ENCODE measurements around the gene RHOXF2B. TPM values are rescaled to one million over a fixed set of nuclear protein-coding genes. Genes with fewer than 3 reads are reported as not detected.
"Not testable (repeated sequence)": the region's sequence is repeated elsewhere in the genome, so short reads cannot be mapped to it uniquely, and the experiment has no call there.

RHOXF2B gene
- not detected for total RNA-seq

DNA sequence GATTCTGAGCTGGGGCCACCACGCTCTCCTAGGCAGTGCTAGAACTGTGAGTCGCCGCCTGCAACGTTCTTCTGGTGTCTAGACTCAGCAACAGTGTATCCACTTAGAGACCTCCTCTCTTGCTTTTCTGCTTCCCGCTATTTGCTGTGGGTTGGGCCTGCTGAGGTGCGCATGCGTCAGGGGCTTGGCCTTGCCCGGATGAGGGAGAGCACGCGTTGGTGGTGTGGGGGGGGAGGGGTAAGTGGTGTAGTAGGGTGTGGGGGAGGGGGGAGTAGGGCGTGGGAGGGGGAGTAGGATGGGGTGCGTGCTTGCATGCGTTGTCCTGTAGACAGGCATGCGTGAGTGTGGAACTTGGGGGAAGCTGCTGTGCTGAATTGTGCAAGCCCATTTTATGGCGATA, at the start of gene RHOXF2B:
RHOXF2B (minus strand) TSS at position 101 of the 400 bp plus-strand sequence. CDS start 138 bp downstream, outside the sequence.
- not testable (repeated sequence) for DNase-seq (ENCODE audit: low spot score); ATAC-seq (ENCODE audit: insufficient number of reproducible peaks, low FRiP score, low read depth); H3K4me1 ChIP-seq (ENCODE audit: control insufficient read depth in 1 of 2, low read depth in 2 of 2); H3K9me3 ChIP-seq; H3K27me3 ChIP-seq (replicated peaks; ENCODE audit: insufficient read depth); H3K4me3 ChIP-seq; H3K27ac ChIP-seq; H3K36me3 ChIP-seq

DNA sequence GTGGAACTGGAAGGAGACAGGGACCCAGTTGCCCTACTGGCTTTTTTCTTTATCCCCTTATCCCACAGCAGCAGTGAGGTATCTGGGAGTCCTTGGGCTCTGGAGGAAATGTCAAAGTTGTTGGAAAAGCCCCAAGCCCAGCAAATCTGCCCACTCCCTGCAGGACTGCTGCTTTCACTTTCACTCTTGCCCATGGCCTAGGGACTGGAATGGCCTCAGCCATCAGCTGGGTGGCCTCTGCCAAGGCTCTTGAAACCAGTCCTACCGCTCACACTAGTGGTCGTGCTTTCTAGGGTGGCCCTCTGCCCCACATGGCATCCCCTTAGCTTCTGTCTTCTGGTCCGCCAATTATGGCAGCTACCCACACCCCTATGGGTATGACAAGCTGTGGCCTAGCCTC, 48.0 kb upstream of the RHOXF2B start:
- DNase-seq (ENCODE audit: low spot score) (no peak), ATAC-seq (ENCODE audit: insufficient number of reproducible peaks, low FRiP score, low read depth) (no peak)
- Histone ChIP-seq H3K36me3 (no peaks in the 10 kb centered on the region), H3K4me1 (ENCODE audit: control insufficient read depth in 1 of 2, low read depth in 2 of 2) (no peaks in the 10 kb centered on the region), H3K27me3 (replicated peaks; ENCODE audit: insufficient read depth) (no peaks in the 10 kb centered on the region), H3K9me3 (no peaks in the 10 kb centered on the region), H3K27ac (no peak overlapping the region), H3K4me3 (no peak overlapping the region)
- TF ChIP-seq, protein P1, sequence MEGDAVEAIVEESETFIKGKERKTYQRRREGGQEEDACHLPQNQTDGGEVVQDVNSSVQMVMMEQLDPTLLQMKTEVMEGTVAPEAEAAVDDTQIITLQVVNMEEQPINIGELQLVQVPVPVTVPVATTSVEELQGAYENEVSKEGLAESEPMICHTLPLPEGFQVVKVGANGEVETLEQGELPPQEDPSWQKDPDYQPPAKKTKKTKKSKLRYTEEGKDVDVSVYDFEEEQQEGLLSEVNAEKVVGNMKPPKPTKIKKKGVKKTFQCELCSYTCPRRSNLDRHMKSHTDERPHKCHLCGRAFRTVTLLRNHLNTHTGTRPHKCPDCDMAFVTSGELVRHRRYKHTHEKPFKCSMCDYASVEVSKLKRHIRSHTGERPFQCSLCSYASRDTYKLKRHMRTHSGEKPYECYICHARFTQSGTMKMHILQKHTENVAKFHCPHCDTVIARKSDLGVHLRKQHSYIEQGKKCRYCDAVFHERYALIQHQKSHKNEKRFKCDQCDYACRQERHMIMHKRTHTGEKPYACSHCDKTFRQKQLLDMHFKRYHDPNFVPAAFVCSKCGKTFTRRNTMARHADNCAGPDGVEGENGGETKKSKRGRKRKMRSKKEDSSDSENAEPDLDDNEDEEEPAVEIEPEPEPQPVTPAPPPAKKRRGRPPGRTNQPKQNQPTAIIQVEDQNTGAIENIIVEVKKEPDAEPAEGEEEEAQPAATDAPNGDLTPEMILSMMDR (IDR thresholded peaks at IDR 0.05), result no peak

DNA sequence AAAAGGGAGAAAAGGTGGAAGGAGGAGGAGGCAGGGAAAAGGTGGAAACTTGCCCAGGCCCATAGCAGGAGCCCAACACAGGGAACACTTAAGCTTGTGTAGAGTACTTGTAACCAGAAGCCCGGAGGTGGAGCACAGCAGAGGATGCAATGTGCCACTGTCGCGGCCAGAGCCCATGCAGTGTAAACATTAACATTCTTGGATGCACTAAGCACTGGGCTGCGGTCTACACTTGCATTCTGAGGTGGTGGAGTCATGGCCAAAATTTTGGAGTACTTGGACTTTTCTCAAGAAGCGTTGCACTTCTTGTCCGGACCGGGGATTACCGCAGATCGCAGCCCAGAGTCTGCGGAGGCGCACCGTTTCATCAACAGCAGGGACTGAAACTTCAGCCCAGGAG, 42.7 kb upstream of the RHOXF2B start:
- H3K4me1 ChIP-seq (ENCODE audit: control insufficient read depth in 1 of 2, low read depth in 2 of 2), result no peaks in the 10 kb centered on the region
- TF ChIP-seq, protein P1 (IDR thresholded peaks at IDR 0.05), result no peak
- no peaks in the 10 kb centered on the region for H3K27me3 ChIP-seq (replicated peaks; ENCODE audit: insufficient read depth)
- DNase-seq (ENCODE audit: low spot score) (no peak), ATAC-seq (ENCODE audit: insufficient number of reproducible peaks, low FRiP score, low read depth) (no peak)
- H3K4me3 ChIP-seq, result no peak overlapping the region
- H3K36me3 ChIP-seq, result no peaks in the 10 kb centered on the region
- no peak overlapping the region for H3K27ac ChIP-seq
- no peaks in the 10 kb centered on the region for H3K9me3 ChIP-seq

- Histone ChIP-seq H3K27ac (no peak within 1 kb of the TSS), H3K36me3 (no peaks in the 10 kb centered on the region), H3K27me3 (replicated peaks; ENCODE audit: insufficient read depth) (no peaks in the 10 kb centered on the region), H3K4me1 (ENCODE audit: control insufficient read depth in 1 of 2, low read depth in 2 of 2) (no peaks in the 10 kb centered on the region), H3K9me3 (no peaks in the 10 kb centered on the region), H3K4me3 (no peak within 1 kb of the TSS)
- TF ChIP-seq, protein P1 (IDR thresholded peaks at IDR 0.05), result no peak
- ATAC-seq (ENCODE audit: insufficient number of reproducible peaks, low FRiP score, low read depth), result no peak
- DNase-seq (ENCODE audit: low spot score), result no peak
These were observed 38.0 kb upstream of the RHOXF2B start, which contains the start of gene RHOXF1 for GRCh38 chrX:120115438-120115963. TSS of gene RHOXF1 (minus strand) at chrX:120115913. CDS start at chrX:120115862, 51 bp downstream.

DNA sequence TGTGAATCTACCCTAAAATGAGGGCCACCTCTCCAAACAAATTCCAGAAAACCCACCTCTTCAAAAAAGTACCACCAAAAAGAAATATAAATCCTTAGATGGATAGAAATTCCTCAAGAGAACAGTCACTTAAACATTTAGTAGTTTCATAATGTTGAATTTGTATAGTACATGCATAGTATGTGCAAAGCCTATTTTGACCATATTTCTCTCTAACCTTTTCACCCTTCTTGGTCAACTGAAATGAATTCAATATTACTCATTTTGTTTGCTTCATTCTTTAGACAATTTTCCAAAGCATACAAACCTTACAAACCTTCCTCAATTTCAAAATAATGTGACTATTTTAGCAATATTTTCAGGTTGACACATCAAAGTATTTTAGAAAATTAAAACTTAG, 34.1 kb upstream of the RHOXF2B start:
- no peaks in the 10 kb centered on the region for H3K9me3 ChIP-seq
- ATAC-seq (ENCODE audit: insufficient number of reproducible peaks, low FRiP score, low read depth), result no peak
- H3K36me3 ChIP-seq, result no peaks in the 10 kb centered on the region
- TF ChIP-seq, protein P1 (IDR thresholded peaks at IDR 0.05), result no peak
- no peak for DNase-seq (ENCODE audit: low spot score)
- H3K4me3 ChIP-seq, result no peak overlapping the region
- no peaks in the 10 kb centered on the region for H3K27me3 ChIP-seq (replicated peaks; ENCODE audit: insufficient read depth)
- H3K4me1 ChIP-seq (ENCODE audit: control insufficient read depth in 1 of 2, low read depth in 2 of 2), result no peaks in the 10 kb centered on the region
- no peak overlapping the region for H3K27ac ChIP-seq

GRCh38 chrX:120109378-120109777, 31.9 kb upstream of the RHOXF2B start:
- H3K4me3 ChIP-seq, result no peak overlapping the region
- DNase-seq (ENCODE audit: low spot score) (no peak), ATAC-seq (ENCODE audit: insufficient number of reproducible peaks, low FRiP score, low read depth) (no peak)
- no peaks in the 10 kb centered on the region for H3K36me3 ChIP-seq
- H3K27ac ChIP-seq, result no peak overlapping the region
- H3K9me3 ChIP-seq, result no peaks in the 10 kb centered on the region
- TF ChIP-seq, protein P1 (IDR thresholded peaks at IDR 0.05), result no peak
- no peaks in the 10 kb centered on the region for H3K27me3 ChIP-seq (replicated peaks; ENCODE audit: insufficient read depth)
- H3K4me1 ChIP-seq (ENCODE audit: control insufficient read depth in 1 of 2, low read depth in 2 of 2), result no peaks in the 10 kb centered on the region

- H3K4me3 ChIP-seq; ATAC-seq (ENCODE audit: insufficient number of reproducible peaks, low FRiP score, low read depth); H3K4me1 ChIP-seq (ENCODE audit: control insufficient read depth in 1 of 2, low read depth in 2 of 2); H3K36me3 ChIP-seq; H3K9me3 ChIP-seq; DNase-seq (ENCODE audit: low spot score); H3K27me3 ChIP-seq (replicated peaks; ENCODE audit: insufficient read depth); H3K27ac ChIP-seq: not testable (repeated sequence)
These were observed 27.2 kb upstream of the RHOXF2B start for GRCh38 chrX:120104707-120105106.

GRCh38 chrX:120101057-120101456, 23.6 kb upstream of the RHOXF2B start:
- H3K27me3 ChIP-seq (replicated peaks; ENCODE audit: insufficient read depth); H3K27ac ChIP-seq; H3K9me3 ChIP-seq; H3K4me1 ChIP-seq (ENCODE audit: control insufficient read depth in 1 of 2, low read depth in 2 of 2); H3K4me3 ChIP-seq; DNase-seq (ENCODE audit: low spot score); ATAC-seq (ENCODE audit: insufficient number of reproducible peaks, low FRiP score, low read depth); H3K36me3 ChIP-seq: not testable (repeated sequence)

Data from thoracic aorta (tissue), 2 donors.